ENCODE measurements around the gene MCUB.
A peak's percentile ranks its signal among the peaks of the same experiment; 100 is the strongest.

Gene MCUB

GRCh38 chr4:109719604-109720003, 159.6 kb downstream of the MCUB start:
- FAIRE-seq, result no peak
- no peak for DNase-seq (ENCODE audit: insufficient read length)
- no peak for TF ChIP-seq POLR2A (IDR thresholded peaks at IDR 0.05; ENCODE audit: low read depth, low read length)
- TF ChIP-seq POLR2AphosphoS5 (IDR thresholded peaks at IDR 0.05; ENCODE audit: low read depth, low read length), result no peak
- TF ChIP-seq TAF1 (IDR thresholded peaks at IDR 0.05; ENCODE audit: borderline replicate concordance, low read depth, low read length), result no peak

- no peak for TF ChIP-seq TAF1 (IDR thresholded peaks at IDR 0.05; ENCODE audit: borderline replicate concordance, low read depth, low read length)
- no peak for TF ChIP-seq POLR2AphosphoS5 (IDR thresholded peaks at IDR 0.05; ENCODE audit: low read depth, low read length)
- no peak for TF ChIP-seq POLR2A (IDR thresholded peaks at IDR 0.05; ENCODE audit: low read depth, low read length)
- FAIRE-seq (no peak), DNase-seq (ENCODE audit: insufficient read length) (no peak)
Measured at GRCh38 chr4:109721033-109721432, 161.0 kb downstream of the MCUB start.

DNA sequence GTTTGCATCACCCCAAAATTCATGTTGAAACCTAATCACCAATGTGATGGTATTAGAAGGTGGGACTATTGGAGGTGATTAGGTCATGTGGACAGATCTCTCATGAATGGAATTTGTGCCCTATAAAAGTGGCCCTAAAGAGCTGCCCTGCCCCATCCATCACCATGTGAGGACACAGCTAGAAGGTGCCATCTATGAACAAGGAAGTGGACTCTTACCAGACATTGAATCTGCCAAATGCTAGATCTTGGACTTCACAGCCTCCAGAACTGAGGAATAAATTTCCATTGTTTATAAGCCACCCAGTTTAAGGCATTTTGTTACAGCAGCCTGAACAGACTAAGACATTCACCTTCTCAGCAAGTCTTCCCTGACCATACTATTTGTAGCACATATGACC, 162.3 kb downstream of the MCUB start:
- TF ChIP-seq POLR2A (IDR thresholded peaks at IDR 0.05; ENCODE audit: low read depth, low read length) (no peak), POLR2AphosphoS5 (IDR thresholded peaks at IDR 0.05; ENCODE audit: low read depth, low read length) (no peak), TAF1 (IDR thresholded peaks at IDR 0.05; ENCODE audit: borderline replicate concordance, low read depth, low read length) (no peak)
- DNase-seq (ENCODE audit: insufficient read length) (no peak), FAIRE-seq (no peak)

GRCh38 chr4:109723110-109723509, 163.1 kb downstream of the MCUB start:
- DNase-seq (ENCODE audit: insufficient read length) (no peak), FAIRE-seq (no peak)
- TF ChIP-seq POLR2AphosphoS5 (IDR thresholded peaks at IDR 0.05; ENCODE audit: low read depth, low read length) (no peak), POLR2A (IDR thresholded peaks at IDR 0.05; ENCODE audit: low read depth, low read length) (no peak), TAF1 (IDR thresholded peaks at IDR 0.05; ENCODE audit: borderline replicate concordance, low read depth, low read length) (no peak)

DNA sequence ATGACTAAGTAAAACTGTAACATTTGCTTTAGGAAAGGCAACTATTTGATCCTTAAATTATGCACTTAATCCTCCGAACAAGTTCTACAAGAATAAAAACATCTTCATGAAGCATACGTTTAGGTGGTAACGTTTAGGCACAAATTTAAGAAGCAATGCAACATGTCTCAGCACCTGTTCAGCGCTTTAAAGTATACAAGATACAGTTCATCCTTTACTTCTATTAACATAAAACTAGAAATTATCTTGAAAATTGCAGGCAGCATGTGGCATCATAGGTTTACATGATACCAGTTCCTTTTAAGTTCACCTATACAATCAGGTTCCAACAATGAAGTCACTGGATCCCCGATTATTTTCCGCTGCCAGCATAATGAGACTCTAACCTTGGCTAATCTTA, 168.3 kb downstream of the MCUB start:
- no peak for TF ChIP-seq POLR2A (IDR thresholded peaks at IDR 0.05; ENCODE audit: low read depth, low read length)
- no peak for TF ChIP-seq TAF1 (IDR thresholded peaks at IDR 0.05; ENCODE audit: borderline replicate concordance, low read depth, low read length)
- no peak for TF ChIP-seq POLR2AphosphoS5 (IDR thresholded peaks at IDR 0.05; ENCODE audit: low read depth, low read length)
- no peak for FAIRE-seq
- no peak for DNase-seq (ENCODE audit: insufficient read length)

DNA sequence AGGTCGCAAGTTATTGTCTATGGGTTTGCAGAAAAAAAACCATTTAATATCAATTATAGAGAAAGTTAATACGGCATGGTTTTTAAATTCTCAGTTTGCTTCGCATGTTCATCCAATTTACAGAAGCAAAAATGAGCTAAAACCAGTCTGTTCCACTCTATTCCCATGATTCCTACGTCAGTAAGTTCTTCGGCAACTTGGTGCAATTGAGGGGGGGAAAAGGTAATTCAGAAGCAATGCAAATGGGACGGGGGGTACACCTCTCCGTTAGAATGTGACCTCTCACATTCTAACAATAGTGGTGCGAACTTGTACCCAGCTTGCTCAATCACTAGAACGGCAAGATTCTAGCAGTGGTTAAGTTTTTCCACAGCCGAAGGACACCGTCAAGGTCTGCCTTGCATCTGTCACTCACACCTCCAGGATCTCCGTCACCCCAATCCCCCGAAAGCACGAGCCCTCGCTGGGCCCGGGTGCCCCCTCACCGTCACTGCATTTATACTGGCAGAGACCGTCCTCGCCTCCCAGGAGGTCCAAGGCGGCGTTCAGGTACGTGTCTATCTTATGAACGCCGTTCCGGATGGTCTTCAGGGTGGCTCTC, 169.2 kb downstream of the MCUB start:
- no peak for DNase-seq (ENCODE audit: insufficient read length)
- peak; percentile 73 for FAIRE-seq
- TF ChIP-seq TAF1 (IDR thresholded peaks at IDR 0.05; ENCODE audit: borderline replicate concordance, low read depth, low read length) (no peak), POLR2A (IDR thresholded peaks at IDR 0.05; ENCODE audit: low read depth, low read length) (no peak), POLR2AphosphoS5 (IDR thresholded peaks at IDR 0.05; ENCODE audit: low read depth, low read length) (no peak)

DNA sequence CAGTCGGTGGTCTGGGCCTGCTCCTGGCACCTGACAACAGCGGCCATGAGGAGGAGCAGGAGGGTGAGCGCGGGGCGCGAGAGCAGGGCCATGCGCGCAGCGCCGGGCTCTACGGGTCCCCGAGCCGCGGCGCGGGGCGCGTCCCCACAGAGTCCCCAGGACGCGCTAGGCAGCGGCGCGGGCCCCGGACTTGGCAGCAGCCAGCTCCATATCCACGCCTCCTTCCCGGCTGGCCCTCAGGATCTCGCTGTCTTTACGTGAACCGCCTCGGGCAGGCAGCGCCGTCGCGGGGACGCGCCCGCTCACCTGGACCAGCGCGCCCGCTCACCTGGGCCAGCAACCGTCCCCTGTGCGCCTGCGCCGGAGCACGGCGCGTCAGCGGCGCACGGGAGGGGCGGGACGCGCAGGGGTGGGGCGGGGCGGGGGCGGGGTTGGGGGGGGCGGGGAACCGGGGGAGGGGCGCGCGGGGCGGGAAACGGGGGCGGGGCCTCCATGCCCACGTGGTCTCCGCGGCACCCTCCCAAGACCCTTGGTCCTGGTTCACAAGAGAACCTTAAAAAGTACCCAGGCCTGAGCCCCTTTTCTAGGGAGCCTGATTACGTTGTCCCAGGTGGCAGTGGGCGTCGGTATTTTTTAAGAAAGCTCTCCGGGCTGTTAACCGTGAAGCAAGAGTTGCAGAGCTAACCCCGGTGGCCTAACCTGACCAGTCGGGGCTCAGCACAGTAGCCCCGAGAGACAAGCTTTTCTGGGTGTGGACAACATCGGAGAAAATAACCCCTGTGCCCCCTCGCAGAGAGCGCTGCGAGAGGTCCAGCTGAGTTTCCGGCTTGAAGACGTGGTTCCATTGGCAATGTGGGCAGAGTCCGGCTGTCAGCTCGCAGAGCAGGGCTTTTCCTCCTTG, 169.9 kb downstream of the MCUB start, which contains the start of gene PLA2G12A:
Gene PLA2G12A, minus strand, starts transcription at position 353 of the 901 bp plus-strand sequence. Its CDS starts 261 bp downstream, at position 92.
- DNase-seq (ENCODE audit: insufficient read length), result peak; percentile 76
- FAIRE-seq, result peak; percentile 64

DNA sequence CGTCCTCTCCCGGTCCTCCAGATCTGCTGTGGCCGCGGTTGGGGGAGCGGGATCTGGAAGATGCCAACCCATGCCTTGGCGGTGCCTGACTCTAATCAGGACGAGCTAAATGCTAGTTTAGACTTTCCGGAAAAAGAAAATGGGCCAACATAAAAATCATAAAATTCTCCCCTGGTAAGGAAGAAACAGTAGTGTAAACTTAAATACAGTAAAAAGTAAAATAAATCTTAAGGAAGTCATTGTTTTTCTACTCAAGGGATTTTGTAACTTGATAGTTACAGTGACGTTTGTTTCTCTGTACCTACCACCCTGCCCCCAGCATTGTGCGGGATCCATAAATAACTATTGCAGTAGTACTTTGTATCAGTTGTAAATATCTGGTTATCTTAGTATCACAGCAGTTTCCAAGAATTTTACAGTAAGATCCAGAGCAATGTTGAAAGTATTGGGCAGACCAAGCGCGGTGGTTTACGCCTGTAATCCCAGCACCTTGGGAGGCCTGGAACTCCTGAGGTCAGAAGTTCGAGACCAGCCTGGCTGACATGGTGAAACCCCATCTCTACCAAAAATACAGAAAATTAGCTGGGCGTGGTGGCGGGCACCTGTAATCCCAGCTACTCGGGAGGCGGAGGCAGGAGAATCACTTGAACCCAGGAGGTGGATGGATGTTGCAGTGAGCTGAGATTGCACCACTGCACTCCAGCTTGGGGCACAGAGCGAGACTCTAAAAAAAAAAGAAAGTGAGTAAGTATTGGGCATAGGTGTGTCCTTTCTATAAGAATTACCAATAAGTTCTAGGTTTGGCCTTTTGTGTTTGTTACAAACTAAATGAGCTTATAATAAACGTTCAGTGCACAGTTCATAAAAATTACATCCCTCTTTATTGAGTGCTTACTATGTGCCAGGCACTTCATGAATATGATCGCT, 170.8 kb downstream of the MCUB start:
- TF ChIP-seq POLR2AphosphoS5 (IDR thresholded peaks at IDR 0.05; ENCODE audit: low read depth, low read length), result no peak
- no peak for TF ChIP-seq POLR2A (IDR thresholded peaks at IDR 0.05; ENCODE audit: low read depth, low read length)
- TF ChIP-seq TAF1 (IDR thresholded peaks at IDR 0.05; ENCODE audit: borderline replicate concordance, low read depth, low read length), result no peak
- DNase-seq (ENCODE audit: insufficient read length) (no peak), FAIRE-seq (no peak)

More for the DNA sequence above, 169.9 kb downstream of the MCUB start, which contains the start of gene PLA2G12A:
- TF ChIP-seq POLR2AphosphoS5 (IDR thresholded peaks at IDR 0.05; ENCODE audit: low read depth, low read length), result peak; percentile 41; the same call in 1 of the 2 replicates
- no peak for TF ChIP-seq TAF1 (IDR thresholded peaks at IDR 0.05; ENCODE audit: borderline replicate concordance, low read depth, low read length)
- TF ChIP-seq POLR2A (IDR thresholded peaks at IDR 0.05; ENCODE audit: low read depth, low read length), result peak; percentile 59; the same call in 1 of the 2 replicates

- DNase-seq (ENCODE audit: insufficient read length) (no peak), FAIRE-seq (no peak)
- TF ChIP-seq POLR2AphosphoS5 (IDR thresholded peaks at IDR 0.05; ENCODE audit: low read depth, low read length) (no peak), TAF1 (IDR thresholded peaks at IDR 0.05; ENCODE audit: borderline replicate concordance, low read depth, low read length) (no peak), POLR2A (IDR thresholded peaks at IDR 0.05; ENCODE audit: low read depth, low read length) (no peak)
Measured at GRCh38 chr4:109733728-109734127, 173.7 kb downstream of the MCUB start.

DNA sequence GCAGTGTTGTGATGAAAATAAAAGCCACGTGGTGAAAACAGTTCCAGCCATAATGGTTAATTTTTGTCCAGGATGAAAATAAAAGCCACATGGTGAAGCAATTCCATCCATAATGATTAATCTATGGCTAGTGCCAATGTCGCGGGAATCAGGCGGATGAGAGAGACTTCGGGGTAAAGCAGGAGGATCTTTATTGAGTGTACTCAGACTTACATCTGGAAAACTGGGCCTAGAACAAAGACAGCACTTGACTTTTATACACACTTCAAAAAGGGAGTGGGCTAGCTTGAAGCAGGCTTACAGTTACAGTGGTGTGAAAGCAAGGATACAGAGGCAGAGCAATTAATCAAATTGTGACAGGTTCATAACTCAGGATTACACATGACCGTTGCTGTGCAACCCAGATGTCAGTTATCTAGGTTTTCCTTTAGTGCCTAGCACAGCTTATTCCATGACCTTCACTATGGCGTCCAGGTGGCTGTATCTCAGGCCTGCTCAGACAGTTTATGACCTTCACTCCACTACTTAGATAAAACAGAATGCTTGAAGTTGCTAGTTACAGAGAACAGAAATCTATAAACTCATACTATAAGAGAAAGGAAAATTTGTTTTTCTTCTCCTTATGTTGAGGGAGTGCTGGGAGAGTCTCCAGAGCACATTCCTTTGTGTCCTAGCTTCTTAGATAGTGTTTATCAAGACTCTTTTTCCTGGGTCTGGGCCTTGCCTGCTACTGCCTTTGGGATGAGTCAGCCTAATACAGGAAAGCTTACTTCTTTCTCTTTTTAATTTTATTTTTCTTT, 175.7 kb downstream of the MCUB start:
- no peak for FAIRE-seq
- no peak for DNase-seq (ENCODE audit: insufficient read length)
- TF ChIP-seq POLR2AphosphoS5 (IDR thresholded peaks at IDR 0.05; ENCODE audit: low read depth, low read length), result no peak
